GM12892 (cell line): ENCODE measurements around the gene RANBP17.

ENCODE experiments used
- POLR2A ChIP-seq: IDR thresholded peaks from 2 replicates; pipeline ENCODE4 v1.6.1; 2011; ENCODE audit warnings: low read depth, low read length, control low read depth
- POLR2AphosphoS5 ChIP-seq: IDR thresholded peaks from 2 replicates; pipeline ENCODE4 v1.6.1; 2011; ENCODE audit warnings: low read depth, low read length, control low read depth
- TAF1 ChIP-seq: IDR thresholded peaks from 2 replicates; pipeline ENCODE4 v1.6.1; 2011; ENCODE audit warnings: low read depth, mild to moderate bottlenecking, control low read depth, low read length, borderline replicate concordance

- TF ChIP-seq POLR2AphosphoS5 (no peak), POLR2A (no peak), TAF1 (no peak)
These were observed 426.2 kb downstream of the RANBP17 start for GRCh38 chr5:171288066-171288465.
